Osteocyte (in vitro differentiated cells): ENCODE data around the gene ADCK2. TPM values are rescaled to one million over a fixed set of nuclear protein-coding genes. Genes with fewer than 3 reads are reported as not detected.
A peak's percentile ranks its signal among the peaks of the same experiment; 100 is the strongest.

Source experiments
- DNase-seq: peaks from one replicate; pipeline ENCODE4 v3.0.0; 2021; ENCODE audit warnings: mixed read lengths; ENCODE audit not compliant: unreplicated experiment; ENCODE audit errors: extremely low spot score
- H3K27ac Mint-ChIP-seq: one replicate; pipeline ENCODE4 v1.8.0; 2021; ENCODE audit warnings: mild to moderate bottlenecking, mixed read lengths; ENCODE audit not compliant: unreplicated experiment
- H3K27me3 Mint-ChIP-seq: one replicate; pipeline ENCODE4 v1.8.0; 2021; ENCODE audit warnings: mixed read lengths; ENCODE audit not compliant: unreplicated experiment
- H3K36me3 Mint-ChIP-seq: one replicate; pipeline ENCODE4 v1.8.0; 2021; ENCODE audit warnings: mixed read lengths; ENCODE audit not compliant: unreplicated experiment
- H3K4me1 Mint-ChIP-seq: one replicate; pipeline ENCODE4 v1.8.0; 2021; ENCODE audit warnings: mixed read lengths; ENCODE audit not compliant: unreplicated experiment
- H3K4me3 Mint-ChIP-seq: one replicate; pipeline ENCODE4 v1.8.0; 2021; ENCODE audit warnings: mild to moderate bottlenecking, moderate library complexity, mixed read lengths; ENCODE audit not compliant: unreplicated experiment
- H3K9me3 Mint-ChIP-seq: one replicate; pipeline ENCODE4 v1.8.0; 2021; ENCODE audit warnings: mixed read lengths; ENCODE audit not compliant: unreplicated experiment
- CTCF ChIP-seq: fragments of 200-600 bp; sonication (generic); IDR thresholded peaks from 2 replicates; pipeline ENCODE4 v1.5.0; 2021; ENCODE audit warnings: antibody characterized with exemption, mild to moderate bottlenecking, moderate library complexity
- total RNA-seq: library from RNA; stranded (reverse); gene quantifications from 2 replicates; pipeline ENCODE4 v1.2.1, GENCODE V29; 2021

Gene ADCK2
- total RNA-seq, 1 donor from 2014 or later = 25.7 TPM

GRCh38 chr7:140631021-140631420 is 41.7 kb upstream of the ADCK2 start:
- Mint-ChIP-seq H3K27ac (no peak overlapping the region), H3K27me3 (no peaks in the 10 kb centered on the region), H3K4me1 (peaks cover 37% of the 10 kb centered on the region), H3K36me3 (peaks cover 5% of the 10 kb centered on the region), H3K4me3 (no peak overlapping the region), H3K9me3 (no peaks in the 10 kb centered on the region)
- no peak for DNase-seq
- TF ChIP-seq CTCF = no peak

- H3K4me3 Mint-ChIP-seq = no peak overlapping the region
- no peaks in the 10 kb centered on the region for H3K9me3 Mint-ChIP-seq
- peaks cover 36% of the 10 kb centered on the region for H3K4me1 Mint-ChIP-seq
- no peak overlapping the region for H3K27ac Mint-ChIP-seq
- peaks cover 6% of the 10 kb centered on the region for H3K36me3 Mint-ChIP-seq
- no peak for DNase-seq
- TF ChIP-seq CTCF = no peak
- no peaks in the 10 kb centered on the region for H3K27me3 Mint-ChIP-seq
Measured at GRCh38 chr7:140631602-140632001, 41.1 kb upstream of the ADCK2 start.

GRCh38 chr7:140635345-140635744 is 37.4 kb upstream of the ADCK2 start:
- H3K9me3 Mint-ChIP-seq = no peaks in the 10 kb centered on the region
- peaks cover 38% of the 10 kb centered on the region for H3K4me1 Mint-ChIP-seq
- no peaks in the 10 kb centered on the region for H3K27me3 Mint-ChIP-seq
- H3K36me3 Mint-ChIP-seq = peaks cover 11% of the 10 kb centered on the region
- no peak overlapping the region for H3K4me3 Mint-ChIP-seq
- DNase-seq = no peak
- no peak overlapping the region for H3K27ac Mint-ChIP-seq
- TF ChIP-seq CTCF = no peak

GRCh38 chr7:140635816-140636215 is 36.9 kb upstream of the ADCK2 start:
- no peak for TF ChIP-seq CTCF
- no peaks in the 10 kb centered on the region for H3K27me3 Mint-ChIP-seq

GRCh38 chr7:140637400-140637799 is 35.3 kb upstream of the ADCK2 start:
- DNase-seq = no peak
- no peak for TF ChIP-seq CTCF
- H3K27ac Mint-ChIP-seq = peak overlapping the region; percentile 97
- H3K27me3 Mint-ChIP-seq = no peaks in the 10 kb centered on the region
- H3K9me3 Mint-ChIP-seq = no peaks in the 10 kb centered on the region
- H3K36me3 Mint-ChIP-seq = peaks cover 11% of the 10 kb centered on the region
- H3K4me1 Mint-ChIP-seq = peaks cover 47% of the 10 kb centered on the region
- no peak overlapping the region for H3K4me3 Mint-ChIP-seq

More at GRCh38 chr7:140635816-140636215, 36.9 kb upstream of the ADCK2 start:
- peaks cover 11% of the 10 kb centered on the region for H3K36me3 Mint-ChIP-seq
- no peaks in the 10 kb centered on the region for H3K9me3 Mint-ChIP-seq
- DNase-seq = no peak
- H3K27ac Mint-ChIP-seq = peak overlapping the region; percentile 34
- no peak overlapping the region for H3K4me3 Mint-ChIP-seq
- H3K4me1 Mint-ChIP-seq = peaks cover 38% of the 10 kb centered on the region
